OCI-LY3 (cell line): ENCODE measurements around the gene FRMD4B.

Experiments used
- H2AFZ ChIP-seq: fragments of 200-600, 300-600 bp; shearing (Covaris generic); 2 replicates; pipeline ENCODE4 v1.6.0; 2014; ENCODE audit warnings: antibody characterized with exemption, low read depth, low read length
- H3K27ac ChIP-seq: fragments of 200-600, 300-600 bp; sonication (generic); 2 replicates; pipeline ENCODE4 v1.5.1; 2014; ENCODE audit warnings: mild to moderate bottlenecking, low read length, moderate library complexity, mixed read lengths
- H3K27me3 ChIP-seq: fragments of 200-600, 300-600 bp; sonication (generic); 2 replicates; pipeline ENCODE4 v1.6.1; 2014; ENCODE audit warnings: low read depth, low read length, mixed read lengths
- H3K36me3 ChIP-seq: fragments of 200-600, 300-600 bp; sonication (generic); replicated peaks from 2 replicates; pipeline ENCODE3; 2014; ENCODE audit warnings: low read depth, low read length, mixed read lengths
- H3K4me1 ChIP-seq: fragments of 300-600, 200-600 bp; sonication (generic); 2 replicates; pipeline ENCODE4 v1.6.1; 2014; ENCODE audit warnings: low read length, mixed read lengths
- H3K4me2 ChIP-seq: fragments of 200-600, 300-600 bp; sonication (generic); 2 replicates; pipeline ENCODE4 v1.6.1; 2014; ENCODE audit warnings: low read length, mixed read lengths
- H3K4me3 ChIP-seq: fragments of 300-600, 200-600 bp; sonication (generic); 2 replicates; pipeline ENCODE4 v1.5.1; 2014; ENCODE audit warnings: antibody characterized with exemption, mild to moderate bottlenecking, low read length, moderate library complexity
- H3K79me2 ChIP-seq: fragments of 300-600, 200-600 bp; shearing (Covaris generic); 2 replicates; pipeline ENCODE4 v1.6.1; 2014; ENCODE audit warnings: mild to moderate bottlenecking, low read length, mixed read lengths
- H3K9ac ChIP-seq: fragments of 300-600, 200-600 bp; shearing (Covaris generic); 2 replicates; pipeline ENCODE4 v1.6.0; 2014; ENCODE audit warnings: mild to moderate bottlenecking, low read length, moderate library complexity
- H3K9me3 ChIP-seq: fragments of 200-600, 300-600 bp; shearing (Covaris generic); 2 replicates; pipeline ENCODE4 v1.6.1; 2014; ENCODE audit warnings: low read length, mixed read lengths; ENCODE audit not compliant: insufficient read depth
- H4K20me1 ChIP-seq: fragments of 200-600, 300-600 bp; sonication (generic); 2 replicates; pipeline ENCODE4 v1.6.1; 2016; ENCODE audit warnings: low read length, mixed read lengths; ENCODE audit not compliant: insufficient read depth
- CTCF ChIP-seq: fragments of 200-600, 300-600 bp; sonication (generic); IDR thresholded peaks from 2 replicates; pipeline ENCODE4 v1.5.1; 2014; ENCODE audit warnings: antibody characterized with exemption, low read length, low read depth
- EZH2phosphoT487 ChIP-seq: fragments of 200-600 bp; shearing (Covaris generic); IDR thresholded peaks from 2 replicates; pipeline ENCODE4 v1.6.1; 2018; ENCODE audit warnings: antibody characterized with exemption, mixed run types, low read depth

Gene FRMD4B

GRCh38 chr3:69137005-69137404, 248.9 kb downstream of the FRMD4B start:
- Histone ChIP-seq H3K27ac (no peak overlapping the region), H3K4me2 (no peak overlapping the region), H3K4me3 (no peak overlapping the region), H4K20me1 (no peaks in the 10 kb centered on the region), H3K9ac (no peak overlapping the region), H3K79me2 (no peaks in the 10 kb centered on the region), H3K4me1 (no peaks in the 10 kb centered on the region), H3K36me3 (no peaks in the 10 kb centered on the region), H3K9me3 (no peaks in the 10 kb centered on the region), H2AFZ (no peak overlapping the region), H3K27me3 (peaks cover 34% of the 10 kb centered on the region; the same call in 1 of the 2 replicates)
- TF ChIP-seq EZH2phosphoT487 (no peak), CTCF (no peak)

- no peak overlapping the region for H2AFZ ChIP-seq
- no peak overlapping the region for H3K27ac ChIP-seq
- H3K79me2 ChIP-seq, result no peaks in the 10 kb centered on the region
- peaks cover 12% of the 10 kb centered on the region for H3K27me3 ChIP-seq
- no peaks in the 10 kb centered on the region for H4K20me1 ChIP-seq
- H3K36me3 ChIP-seq, result no peaks in the 10 kb centered on the region
- no peak overlapping the region for H3K4me2 ChIP-seq
- no peak overlapping the region for H3K9ac ChIP-seq
- H3K4me1 ChIP-seq, result no peaks in the 10 kb centered on the region
- H3K9me3 ChIP-seq, result no peaks in the 10 kb centered on the region
- no peak overlapping the region for H3K4me3 ChIP-seq
- no peak for TF ChIP-seq EZH2phosphoT487
- TF ChIP-seq CTCF, result no peak
Measured at GRCh38 chr3:69130689-69131088, 255.2 kb downstream of the FRMD4B start.

- H3K36me3 ChIP-seq, result no peaks in the 10 kb centered on the region
- H3K79me2 ChIP-seq, result no peaks in the 10 kb centered on the region
- H3K4me2 ChIP-seq, result no peak overlapping the region
- H4K20me1 ChIP-seq, result no peaks in the 10 kb centered on the region
- H3K4me1 ChIP-seq, result no peaks in the 10 kb centered on the region
- peaks cover 12% of the 10 kb centered on the region for H3K27me3 ChIP-seq
- no peak for TF ChIP-seq EZH2phosphoT487
- no peak for TF ChIP-seq CTCF
- H2AFZ ChIP-seq, result no peak overlapping the region
- no peak overlapping the region for H3K27ac ChIP-seq
- H3K9ac ChIP-seq, result no peak overlapping the region
- H3K9me3 ChIP-seq, result no peaks in the 10 kb centered on the region
- no peak overlapping the region for H3K4me3 ChIP-seq
Measured at GRCh38 chr3:69129531-69129930, 256.4 kb downstream of the FRMD4B start.

GRCh38 chr3:69128509-69128908, 257.4 kb downstream of the FRMD4B start:
- no peaks in the 10 kb centered on the region for H3K79me2 ChIP-seq
- no peak overlapping the region for H3K4me2 ChIP-seq
- TF ChIP-seq EZH2phosphoT487, result no peak
- TF ChIP-seq CTCF, result no peak
- H3K9ac ChIP-seq, result no peak overlapping the region
- H3K27ac ChIP-seq, result no peak overlapping the region
- H3K9me3 ChIP-seq, result no peaks in the 10 kb centered on the region
- no peaks in the 10 kb centered on the region for H3K4me1 ChIP-seq
- H3K4me3 ChIP-seq, result no peak overlapping the region
- no peak overlapping the region for H2AFZ ChIP-seq
- peaks cover 12% of the 10 kb centered on the region for H3K27me3 ChIP-seq
- no peaks in the 10 kb centered on the region for H4K20me1 ChIP-seq
- no peaks in the 10 kb centered on the region for H3K36me3 ChIP-seq
